IPS-20b (cell line): ENCODE data around the gene ITGA6.
"Not testable (repeated sequence)": the region's sequence is repeated elsewhere in the genome, so short reads cannot be mapped to it uniquely, and the experiment has no call there.

ENCODE experiments used
- H3K27ac ChIP-seq: one replicate; pipeline ENCODE4 v1.5.1; 2013; ENCODE audit warnings: low read length
- H3K27me3 ChIP-seq: 2 replicates; pipeline ENCODE4 v1.6.1; 2013; ENCODE audit warnings: mild to moderate bottlenecking, low read length, inconsistent platforms; ENCODE audit not compliant: insufficient read depth
- H3K36me3 ChIP-seq: 2 replicates; pipeline ENCODE4 v1.6.1; 2013; ENCODE audit warnings: low read depth, mild to moderate bottlenecking, inconsistent platforms, low read length, moderate library complexity; ENCODE audit not compliant: insufficient read depth
- H3K4me1 ChIP-seq: 2 replicates; pipeline ENCODE4 v1.6.1; 2013; ENCODE audit warnings: mild to moderate bottlenecking, control low read depth, inconsistent platforms, low read length, moderate library complexity; ENCODE audit not compliant: insufficient read depth
- H3K4me3 ChIP-seq: 2 replicates; pipeline ENCODE4 v1.5.1; 2013; ENCODE audit warnings: mild to moderate bottlenecking, low read length, inconsistent platforms
- H3K9ac ChIP-seq: 2 replicates; pipeline ENCODE4 v1.6.1; 2013; ENCODE audit warnings: low read depth, mild to moderate bottlenecking, inconsistent platforms, low read length, moderate library complexity
- H3K9me3 ChIP-seq: 2 replicates; pipeline ENCODE4 v1.6.1; 2013; ENCODE audit warnings: mild to moderate bottlenecking, low read depth, low read length, inconsistent platforms; ENCODE audit not compliant: insufficient read depth

ITGA6 gene

GRCh38 chr2:172540421-172540820 lies 113.0 kb downstream of the ITGA6 start:
- peaks cover 58% of the 10 kb centered on the region for H3K9me3 ChIP-seq
- peaks cover 13% of the 10 kb centered on the region; the same call in 1 of the 2 replicates for H3K36me3 ChIP-seq
- H3K27me3 ChIP-seq, result no peaks in the 10 kb centered on the region
- no peak overlapping the region for H3K4me3 ChIP-seq
- H3K9ac ChIP-seq, result no peak overlapping the region
- peaks cover 3% of the 10 kb centered on the region; the same call in 1 of the 2 replicates for H3K4me1 ChIP-seq
- H3K27ac ChIP-seq, result no peak overlapping the region

GRCh38 chr2:172545408-172546075 lies 118.2 kb downstream of the ITGA6 start:
- Histone ChIP-seq H3K4me1 (peaks cover 17% of the 10 kb centered on the region; the same call in 1 of the 2 replicates), H3K27ac (no peak overlapping the region), H3K27me3 (no peaks in the 10 kb centered on the region), H3K36me3 (peaks cover 12% of the 10 kb centered on the region; the same call in 1 of the 2 replicates), H3K4me3 (no peak overlapping the region), H3K9me3 (peaks cover 57% of the 10 kb centered on the region), H3K9ac (no peak overlapping the region)

DNA sequence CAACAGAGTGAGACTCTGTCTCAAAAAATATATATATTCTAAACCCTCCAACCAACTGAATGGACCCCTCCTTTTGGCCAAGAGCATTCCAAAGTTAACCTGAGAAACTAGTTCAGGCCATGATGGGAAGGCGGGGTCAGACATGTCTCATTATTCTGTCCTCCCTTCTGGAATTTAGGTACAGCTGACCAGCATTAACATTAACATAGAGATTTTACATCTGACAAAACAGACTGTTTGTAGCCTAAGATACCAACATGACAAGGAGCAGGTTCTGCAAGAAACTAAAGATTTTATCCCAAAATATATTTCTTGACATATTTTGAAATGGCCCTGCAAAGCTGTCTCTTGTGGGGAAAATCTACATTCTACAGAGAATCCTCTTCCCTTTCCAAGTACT lies 121.7 kb downstream of the ITGA6 start:
- H3K9ac ChIP-seq, result no peak overlapping the region
- no peaks in the 10 kb centered on the region for H3K27me3 ChIP-seq
- peak overlapping the region; percentile 40 for H3K27ac ChIP-seq
- H3K4me3 ChIP-seq, result no peak overlapping the region
- peaks cover 44% of the 10 kb centered on the region for H3K4me1 ChIP-seq
- peaks cover 32% of the 10 kb centered on the region for H3K9me3 ChIP-seq
- H3K36me3 ChIP-seq, result peaks cover 6% of the 10 kb centered on the region; the same call in 1 of the 2 replicates

DNA sequence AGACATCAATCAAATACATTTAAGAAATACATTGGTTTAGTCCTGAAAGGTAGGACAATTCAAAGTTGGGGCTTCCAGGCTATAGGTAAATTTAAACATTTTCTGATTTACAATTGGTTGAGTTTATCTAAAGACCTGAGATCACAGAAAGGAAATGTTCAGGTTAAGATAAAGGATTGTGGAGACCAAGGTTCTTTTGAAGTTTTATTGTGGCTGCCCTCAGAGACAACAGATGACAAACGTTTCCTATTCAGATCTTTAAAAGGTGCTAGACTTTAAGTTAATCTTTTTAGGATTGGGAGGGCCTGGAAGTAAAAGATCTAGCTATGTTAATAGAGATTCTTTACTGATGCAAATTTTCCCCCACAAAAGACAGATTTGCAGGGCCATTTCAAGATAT lies 122.4 kb downstream of the ITGA6 start:
- not testable (repeated sequence) for H3K27me3 ChIP-seq, H3K4me3 ChIP-seq, H3K36me3 ChIP-seq
- Histone ChIP-seq H3K9me3 (peaks cover 27% of the 10 kb centered on the region; the same call in 1 of the 2 replicates), H3K4me1 (peaks cover 49% of the 10 kb centered on the region), H3K27ac (peak overlapping the region; percentile 40), H3K9ac (peak overlapping the region; percentile 14; the same call in 1 of the 2 replicates)

DNA sequence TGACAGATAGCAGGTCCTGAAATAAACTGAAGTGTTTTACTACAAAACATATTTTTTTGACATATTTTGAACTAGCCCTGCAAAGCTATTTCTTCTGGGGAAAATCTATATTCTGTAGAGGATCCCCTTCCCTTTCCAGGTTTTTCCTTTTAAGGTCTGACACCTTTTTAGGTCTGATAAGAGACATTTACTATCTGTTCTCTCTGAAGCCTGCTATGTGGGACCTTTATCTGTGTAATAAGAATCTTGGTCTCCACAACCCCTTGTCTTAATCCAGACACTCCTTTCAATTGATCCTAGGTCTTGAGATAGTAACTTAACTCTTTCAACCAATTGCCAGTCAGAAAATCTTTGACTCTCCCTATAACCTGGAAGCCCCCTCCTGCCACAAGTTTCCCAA lies 123.0 kb downstream of the ITGA6 start:
- Histone ChIP-seq H3K27ac (peak overlapping the region; percentile 44), H3K9me3 (peaks cover 27% of the 10 kb centered on the region; the same call in 1 of the 2 replicates), H3K4me3 (no peak overlapping the region), H3K36me3 (peaks cover 6% of the 10 kb centered on the region; the same call in 1 of the 2 replicates), H3K4me1 (peaks cover 56% of the 10 kb centered on the region), H3K9ac (peak overlapping the region; percentile 49; the same call in 1 of the 2 replicates), H3K27me3 (peaks cover 6% of the 10 kb centered on the region; the same call in 1 of the 2 replicates)

DNA sequence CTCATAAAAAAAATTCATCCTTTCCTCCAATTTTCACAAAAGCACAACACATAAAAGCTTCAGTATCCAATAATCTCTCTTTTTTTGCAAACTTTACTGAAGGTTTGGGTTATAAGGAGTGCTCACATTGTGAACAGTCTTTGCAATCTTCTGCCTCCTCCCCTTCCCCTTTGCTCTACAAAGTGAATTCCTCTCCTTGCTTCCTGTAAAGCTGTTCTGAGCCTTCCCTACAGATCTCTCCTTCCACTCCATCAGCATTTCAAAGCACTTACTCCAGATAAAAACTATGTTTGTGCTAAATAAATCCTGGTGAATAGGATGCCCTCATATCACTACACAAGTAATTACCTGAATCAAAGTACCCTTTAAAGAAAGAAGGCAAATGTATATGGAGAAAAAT lies 123.9 kb downstream of the ITGA6 start:
- Histone ChIP-seq H3K4me1 (peaks cover 56% of the 10 kb centered on the region), H3K4me3 (peak overlapping the region; percentile 15; the same call in 1 of the 2 replicates), H3K9me3 (peaks cover 19% of the 10 kb centered on the region; the same call in 1 of the 2 replicates), H3K27me3 (peaks cover 6% of the 10 kb centered on the region; the same call in 1 of the 2 replicates), H3K27ac (peak overlapping the region; percentile 44), H3K36me3 (peaks cover 6% of the 10 kb centered on the region; the same call in 1 of the 2 replicates), H3K9ac (peak overlapping the region; percentile 49; the same call in 1 of the 2 replicates)

DNA sequence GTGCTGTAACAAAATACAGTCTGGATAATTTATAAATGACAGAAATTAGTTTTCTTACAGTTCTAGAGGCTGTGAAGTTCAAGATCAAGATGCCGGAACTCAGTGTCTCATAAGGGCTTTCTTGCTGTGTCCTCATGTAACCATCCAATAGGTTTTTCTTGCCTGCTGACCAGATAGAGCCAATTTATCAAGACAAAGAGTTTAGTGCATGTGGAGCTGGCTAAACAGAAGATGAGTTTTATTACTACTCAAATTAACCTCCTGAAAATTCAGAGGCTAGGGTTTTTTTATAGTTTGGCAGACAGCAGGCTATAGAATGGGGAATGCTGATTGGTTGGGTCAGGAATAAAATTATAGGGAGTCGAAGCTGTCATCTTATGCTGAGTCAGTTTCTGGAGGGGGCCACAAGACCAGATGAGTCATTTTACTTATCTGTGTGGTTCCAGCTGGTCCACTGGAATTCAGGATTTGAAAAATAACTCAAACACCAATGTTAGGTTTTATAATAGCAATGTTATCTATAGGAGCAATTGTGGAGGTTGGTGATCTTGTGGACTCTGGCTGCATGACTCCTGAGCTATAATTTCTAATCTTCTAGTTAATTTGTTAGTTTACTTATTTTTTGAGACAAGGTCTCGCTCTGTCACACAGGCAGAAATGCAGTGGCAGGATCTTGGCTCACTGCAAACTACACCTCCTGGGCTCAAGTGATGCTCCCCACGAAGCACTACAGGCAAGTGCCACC lies 125.3 kb downstream of the ITGA6 start:
- no peak overlapping the region for H3K27ac ChIP-seq
- H3K9ac ChIP-seq, result no peak overlapping the region; the same call in 1 of the 2 replicates
- peaks cover 4% of the 10 kb centered on the region; the same call in 1 of the 2 replicates for H3K36me3 ChIP-seq
- peaks cover 9% of the 10 kb centered on the region; the same call in 1 of the 2 replicates for H3K9me3 ChIP-seq
- peaks cover 56% of the 10 kb centered on the region for H3K4me1 ChIP-seq
- H3K4me3 ChIP-seq, result no peak overlapping the region
- peaks cover 6% of the 10 kb centered on the region; the same call in 1 of the 2 replicates for H3K27me3 ChIP-seq

DNA sequence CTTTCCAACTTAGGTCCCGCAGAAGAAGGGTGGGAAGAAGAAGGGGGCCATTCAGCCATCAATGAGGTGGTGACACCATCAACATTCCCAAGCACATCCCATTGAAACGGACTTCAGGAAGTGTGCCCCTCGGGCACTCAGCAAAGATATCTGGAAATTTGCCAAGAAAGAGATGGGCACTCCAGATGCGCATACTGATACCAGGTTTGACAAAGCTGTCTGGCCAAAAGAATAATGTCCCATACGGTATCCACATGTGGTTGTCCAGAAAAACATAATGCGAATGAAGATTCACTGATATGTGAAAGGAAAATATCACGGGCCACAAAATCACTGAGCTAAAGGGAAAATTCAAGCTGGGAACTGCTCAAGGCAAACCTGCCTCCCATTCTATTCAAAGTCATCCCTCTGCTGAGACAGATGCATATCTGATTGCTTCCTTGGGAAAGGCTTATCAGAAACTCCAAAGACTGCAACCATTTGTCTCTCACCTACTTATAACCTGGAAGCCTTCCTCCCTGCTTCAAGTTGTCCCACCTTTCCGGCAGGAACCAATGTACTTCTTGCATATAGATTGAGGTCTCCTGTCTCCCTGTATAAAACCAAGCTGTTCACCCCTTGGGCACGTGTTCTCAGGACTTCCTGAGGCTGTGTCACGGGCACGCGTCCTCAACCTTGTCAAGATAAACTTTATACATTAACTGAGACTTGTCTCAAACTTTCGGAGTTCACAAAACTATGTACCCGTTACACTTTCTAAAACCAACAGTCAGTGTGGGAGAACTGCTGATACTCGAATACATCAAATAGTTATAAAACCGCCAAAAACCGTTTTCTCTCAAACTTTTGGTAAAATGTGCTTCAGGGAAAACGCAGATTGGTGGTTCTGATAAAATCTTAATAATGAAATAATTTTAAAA lies 127.2 kb downstream of the ITGA6 start:
- Histone ChIP-seq H3K27ac (no peak overlapping the region), H3K36me3 (no peaks in the 10 kb centered on the region), H3K4me1 (peaks cover 48% of the 10 kb centered on the region), H3K9ac (peak overlapping the region; percentile 91), H3K4me3 (peak overlapping the region; percentile 68), H3K27me3 (peaks cover 6% of the 10 kb centered on the region; the same call in 1 of the 2 replicates), H3K9me3 (no peaks in the 10 kb centered on the region)

DNA sequence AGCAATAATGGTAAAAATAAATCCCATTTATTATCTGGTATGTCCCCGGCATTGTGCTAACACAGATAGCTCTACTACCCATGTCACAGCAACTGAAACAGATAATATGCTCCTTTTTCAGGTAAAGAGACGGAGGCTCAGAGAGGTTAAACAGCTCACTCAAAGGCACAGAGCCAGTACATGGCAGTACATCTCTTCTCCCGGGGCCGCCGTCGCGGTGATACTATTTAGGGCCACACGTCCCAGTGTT lies 127.8 kb downstream of the ITGA6 start:
- Histone ChIP-seq H3K9me3 (no peaks in the 10 kb centered on the region), H3K36me3 (0 out of 2 replicates have a peak, but pooled peaks cover 2% of the 10 kb centered on the region), H3K4me1 (peaks cover 42% of the 10 kb centered on the region), H3K27me3 (peaks cover 6% of the 10 kb centered on the region; the same call in 1 of the 2 replicates), H3K4me3 (peak overlapping the region; percentile 68), H3K27ac (peak overlapping the region; percentile 75), H3K9ac (peak overlapping the region; percentile 91)
